Stomach (tissue), 9 donors: Measurements from ENCODE around the gene CAPN7. TPM values are rescaled to one million over a fixed set of nuclear protein-coding genes. Genes with fewer than 3 reads are reported as not detected.

ENCODE experiments used
- DNase-seq, 2 donors: peaks; one replicate each; pipeline versions ENCODE4 v3.0.0 to v3.0.0-alpha.2; 2013 to 2019
- H3K27ac ChIP-seq, 5 donors: fragments of 200-600 bp in 4 of 5; sonication (generic) in 4 of 5; one replicate each; pipeline ENCODE4 v1.5.1; 2013 to 2019; ENCODE audit warnings: mild to moderate bottlenecking in 1 of 5, moderate library complexity in 1 of 5
- H3K27me3 ChIP-seq, 3 donors: fragments of 200-600 bp; sonication (generic); one replicate each; pipeline ENCODE4 v1.5.1; 2017 to 2019; ENCODE audit warnings: mixed run types in 1 of 3
- H3K36me3 ChIP-seq, 4 donors: fragments of 200-600 bp; sonication (generic); 1 replicate in 3 of 4; 2 replicates in 1 of 4; pipeline ENCODE4 v1.5.1; 2016 to 2019
- H3K4me1 ChIP-seq, 4 donors: fragments of 200-600 bp; sonication (generic); one replicate each; pipeline ENCODE4 v1.5.1; 2016 to 2019
- H3K4me3 ChIP-seq, 4 donors: fragments of 200-600 bp; sonication (generic) in 3 of 4; one replicate each; pipeline ENCODE4 v1.5.1; 2016 to 2019; ENCODE audit warnings: mild to moderate bottlenecking in 1 of 4
- H3K9me3 ChIP-seq, 4 donors: fragments of 200-600 bp; sonication (generic); one replicate each; pipeline ENCODE4 v1.5.1; 2016 to 2019
- CTCF ChIP-seq, 7 experiments: fragments of 450-650 bp in 4 of 7; fragments of 200-600 bp in 3 of 7; sonication (generic) in 3 of 7; IDR thresholded peaks; one replicate each; pipeline ENCODE4 v1.5.1; 2016 to 2019; ENCODE audit warnings: antibody characterized with exemption in 7 of 7, control low read depth in 2 of 7, mild to moderate bottlenecking in 1 of 7
- EP300 ChIP-seq: sonication (generic); formaldehyde crosslinking; IDR thresholded peaks from one replicate; pipeline ENCODE4 v1.6.1; 2017; ENCODE audit warnings: antibody characterized with exemption
- POLR2A ChIP-seq, 4 donors: fragments of 450-650 bp; IDR thresholded peaks; one replicate each; pipeline ENCODE4 v1.6.1; 2016; ENCODE audit warnings: antibody characterized with exemption in 4 of 4, control low read depth in 2 of 4, mild to moderate bottlenecking in 1 of 4, moderate library complexity in 1 of 4
- POLR2AphosphoS5 ChIP-seq, 3 donors: sonication (generic); formaldehyde crosslinking; IDR thresholded peaks; one replicate each; pipeline ENCODE4 v1.6.1; 2016; ENCODE audit warnings: antibody characterized with exemption in 3 of 3
- WGBS, 5 donors: extraction: QIAGEN DNeasy Blood & Tissue Kit in 3 of 5; methylation state at CpG; one replicate each; pipeline versions ENCODE4 v1.1.5 to v1.1.7; 2013 to 2018; 5-methylcytosine and 5-hydroxymethylcytosine counted together
- intact Hi-C: fragments of 100-400 bp; cut with DNase I; formaldehyde crosslinking; loops from one replicate; pipeline ENCODE4 v1.15.1; 2023; ENCODE audit warnings: low total_unique reads
- polyA plus RNA-seq, 3 donors: library from polyadenylated mRNA; stranded (reverse); fragments of 200-250 nt; gene quantifications; one replicate each; pipeline ENCODE4 v1.2.3, GENCODE V29; 2013
- total RNA-seq, 5 donors: library from RNA; depleted of rRNA; stranded (reverse); fragments of >200 nt; gene quantifications; one replicate each; pipeline versions ENCODE4 v1.1.0 to v1.2.3, GENCODE V29; 2014 to 2016
- donor health status: healthy with polysubstance abuse.
- donor health status: Bipolar disorder and iron deficiency.
- donor health status: healthy.

Gene CAPN7
- total and polyA plus RNA-seq, 8 donors, result 7.7 to 483 (median 75.0) TPM

GRCh38 chr3:15214758-15215157 lies 8.7 kb downstream of the CAPN7 start:
- Histone ChIP-seq H3K4me1 (peaks cover 0 to 45% (median 21%) of the 10 kb centered on the region in 4 donors), H3K36me3 (peaks cover 30 to 82% (median 78%) of the 10 kb centered on the region in 4 donors), H3K4me3 (no peak overlapping the region), H3K27ac (no peak overlapping the region), H3K27me3 (no peaks in the 10 kb centered on the region), H3K9me3 (no peaks in the 10 kb centered on the region)
- no peak for TF ChIP-seq EP300
- TF ChIP-seq POLR2A (IDR thresholded peaks at IDR 0.05), result no peak
- no peak for TF ChIP-seq POLR2AphosphoS5 (IDR thresholded peaks at IDR 0.05)
- no peak for TF ChIP-seq CTCF (IDR thresholded peaks at IDR 0.05)
- DNase-seq, result no peak
- intact Hi-C loops, result no loop called here
- 83 to 100% (median 95%) methylated on average over 1 of the region's 1 CpG for WGBS, 5 donors

GRCh38 chr3:15215996-15216395 lies 9.9 kb downstream of the CAPN7 start:
- 76 to 86% (median 82%) methylated on average over 2 of the region's 2 CpGs for WGBS, 5 donors
- Histone ChIP-seq H3K4me1 (peaks cover 0 to 32% (median 15%) of the 10 kb centered on the region in 4 donors), H3K9me3 (no peaks in the 10 kb centered on the region), H3K27me3 (no peaks in the 10 kb centered on the region), H3K4me3 (no peak overlapping the region), H3K27ac (no peak overlapping the region), H3K36me3 (peaks cover 42 to 94% (median 85%) of the 10 kb centered on the region in 4 donors)
- TF ChIP-seq POLR2A (IDR thresholded peaks at IDR 0.05) (no peak), EP300 (no peak), CTCF (IDR thresholded peaks at IDR 0.05) (no peak), POLR2AphosphoS5 (IDR thresholded peaks at IDR 0.05) (no peak)
- intact Hi-C loops, result no loop called here
- DNase-seq, result no peak

GRCh38 chr3:15216501-15216900 lies 10.5 kb downstream of the CAPN7 start:
- H3K27me3 ChIP-seq, result no peaks in the 10 kb centered on the region
- WGBS, 5 donors, result 92 to 98% (median 94%) methylated on average over 1 of the region's 1 CpG
- intact Hi-C loops, result no loop called here
- peaks cover 0 to 27% (median 13%) of the 10 kb centered on the region in 4 donors for H3K4me1 ChIP-seq
- no peak overlapping the region for H3K4me3 ChIP-seq
- TF ChIP-seq EP300, result no peak
- peaks cover 42 to 94% (median 88%) of the 10 kb centered on the region in 4 donors for H3K36me3 ChIP-seq
- DNase-seq, result no peak
- H3K27ac ChIP-seq, result no peak overlapping the region
- no peaks in the 10 kb centered on the region for H3K9me3 ChIP-seq

- H3K27me3 ChIP-seq, result no peaks in the 10 kb centered on the region
- H3K36me3 ChIP-seq, result peaks cover 39 to 94% (median 90%) of the 10 kb centered on the region in 4 donors
- DNase-seq, result no peak
- TF ChIP-seq POLR2A (IDR thresholded peaks at IDR 0.05), result no peak
- TF ChIP-seq CTCF (IDR thresholded peaks at IDR 0.05), result no peak
- TF ChIP-seq EP300, result no peak
- no peak for TF ChIP-seq POLR2AphosphoS5 (IDR thresholded peaks at IDR 0.05)
- H3K4me1 ChIP-seq, result peaks cover 0 to 28% (median 13%) of the 10 kb centered on the region in 4 donors
- intact Hi-C loops, result no loop called here
- H3K27ac ChIP-seq, result no peak overlapping the region
- no peaks in the 10 kb centered on the region for H3K9me3 ChIP-seq
- 88 to 95% (median 93%) methylated on average over 4 of the region's 4 CpGs for WGBS, 5 donors
- H3K4me3 ChIP-seq, result no peak overlapping the region
Observed at GRCh38 chr3:15217011-15217671, 11.1 kb downstream of the CAPN7 start.

GRCh38 chr3:15217841-15218267 lies 11.8 kb downstream of the CAPN7 start:
- Histone ChIP-seq H3K4me1 (peaks cover 0 to 31% (median 14%) of the 10 kb centered on the region in 4 donors), H3K27ac (no peak overlapping the region), H3K27me3 (no peaks in the 10 kb centered on the region), H3K4me3 (no peak overlapping the region), H3K36me3 (peaks cover 40 to 94% (median 90%) of the 10 kb centered on the region in 4 donors), H3K9me3 (no peaks in the 10 kb centered on the region)
- intact Hi-C loops, result no loop called here
- DNase-seq, result no peak
- 42 to 74% (median 68%) methylated on average over 2 of the region's 2 CpGs for WGBS, 5 donors
- no peak for TF ChIP-seq CTCF (IDR thresholded peaks at IDR 0.05)
- TF ChIP-seq POLR2A (IDR thresholded peaks at IDR 0.05), result no peak
- TF ChIP-seq EP300, result no peak
- no peak for TF ChIP-seq POLR2AphosphoS5 (IDR thresholded peaks at IDR 0.05)
